HepG2 (cell line): Measurements from ENCODE around the gene DACT2. TPM values are rescaled to one million over a fixed set of nuclear protein-coding genes. Genes with fewer than 3 reads are reported as not detected.
A peak's percentile ranks its signal among the peaks of the same experiment; 100 is the strongest.

Experiments used
- FOXA3 ChIP-seq: IDR thresholded peaks from 2 replicates; pipeline ENCODE4 v1.6.1; 2016; ENCODE audit warnings: missing genetic modification reagents, missing compliant biosample characterization
- KLF9 ChIP-seq: IDR thresholded peaks from 2 replicates; pipeline ENCODE4 v1.6.1; 2016; ENCODE audit warnings: low read depth
- RBM39 ChIP-seq: fragments of 200-400 bp; formaldehyde crosslinking; IDR thresholded peaks from one replicate; pipeline ENCODE4 v1.6.1; 2018; ENCODE audit warnings: antibody characterized with exemption, mild to moderate bottlenecking, low read depth, low read length; ENCODE audit not compliant: poor library complexity, severe bottlenecking
- SCMH1 ChIP-seq: sonication (generic); formaldehyde crosslinking; IDR thresholded peaks from 2 replicates; pipeline ENCODE4 v1.9.0; 2021; ENCODE audit warnings: missing genetic modification reagents, mild to moderate bottlenecking, borderline replicate concordance
- SNRNP70 ChIP-seq: fragments of 200-400 bp; formaldehyde crosslinking; IDR thresholded peaks from 2 replicates; pipeline ENCODE4 v1.6.1; 2017; ENCODE audit warnings: mild to moderate bottlenecking, low read depth, low read length, moderate library complexity
- YY1 ChIP-seq: IDR thresholded peaks from 2 replicates; pipeline ENCODE4 v1.6.1; 2011; ENCODE audit warnings: low read length, low read depth, moderate library complexity, mild to moderate bottlenecking; ENCODE audit not compliant: insufficient read depth, insufficient replicate concordance
- ZNF232 ChIP-seq: sonication (generic); formaldehyde crosslinking; IDR thresholded peaks from 2 replicates; pipeline ENCODE4 v1.4.0; 2020; ENCODE audit warnings: missing genetic modification reagents, borderline replicate concordance
- ZNF333 ChIP-seq: sonication (generic); formaldehyde crosslinking; IDR thresholded peaks from 2 replicates; pipeline ENCODE4 v1.4.0; 2020; ENCODE audit warnings: mild to moderate bottlenecking, missing genetic modification reagents, borderline replicate concordance
- ZNF350 ChIP-seq: sonication (generic); formaldehyde crosslinking; IDR thresholded peaks from 2 replicates; pipeline ENCODE4 v1.4.0; 2020; ENCODE audit warnings: mild to moderate bottlenecking, low read depth, missing genetic modification reagents, borderline replicate concordance
- ZNF354B ChIP-seq: sonication (generic); formaldehyde crosslinking; IDR thresholded peaks from 2 replicates; pipeline ENCODE4 v1.8.0; 2022; ENCODE audit warnings: mild to moderate bottlenecking, missing genetic modification reagents
- ZNF547 ChIP-seq: sonication (generic); formaldehyde crosslinking; IDR thresholded peaks from 2 replicates; pipeline ENCODE4 v1.5.1; 2020; ENCODE audit warnings: mild to moderate bottlenecking, missing genetic modification reagents
- ZNF564 ChIP-seq: sonication (generic); formaldehyde crosslinking; IDR thresholded peaks from 2 replicates; pipeline ENCODE4 v1.8.1; 2023; ENCODE audit warnings: mild to moderate bottlenecking, missing genetic modification reagents
- polyA plus RNA-seq, 8 experiments: library from polyadenylated mRNA; depleted of rRNA in 3 of 8; stranded (reverse) in 7 of 8; unstranded in 1 of 8; fragments of >200 nt; fragmentation: Illumina TruSeq in 4 of 8; extraction: Trizol in 4 of 8; gene quantifications; 2 replicates each; pipeline versions ENCODE4 v1.2.1 to v1.2.3, GENCODE V29; 2011 to 2016; ENCODE audit warnings: low read depth in 4 of 8, missing spikeins in 1 of 8, mixed read lengths in 1 of 8; ENCODE audit not compliant: insufficient read depth in 1 of 8
- total RNA-seq, 5 experiments: library from RNA; depleted of rRNA; stranded (reverse); fragments of >200 nt; fragmentation: Illumina TruSeq; extraction: Trizol; gene quantifications; 2 replicates each; pipeline ENCODE4 v1.2.3, GENCODE V29; 2016; ENCODE audit warnings: low read depth in 1 of 5
- TF ChIP-seq, protein P1 (sequence below): sonication (generic); formaldehyde crosslinking; IDR thresholded peaks from 2 replicates; pipeline ENCODE4 v1.8.0; 2022; ENCODE audit warnings: missing genetic modification reagents, mild to moderate bottlenecking, inconsistent platforms, borderline replicate concordance
- TF ChIP-seq, protein P2 (sequence below): sonication (generic); formaldehyde crosslinking; IDR thresholded peaks from 2 replicates; pipeline ENCODE4 v1.4.0; 2020; ENCODE audit warnings: missing genetic modification reagents
- TF ChIP-seq, protein P3 (sequence below): sonication (generic); formaldehyde crosslinking; IDR thresholded peaks from 2 replicates; pipeline ENCODE4 v1.4.0; 2020; ENCODE audit warnings: missing genetic modification reagents, mild to moderate bottlenecking, borderline replicate concordance
- TF ChIP-seq, protein P4 (sequence below): sonication (generic); formaldehyde crosslinking; IDR thresholded peaks from 2 replicates; pipeline ENCODE4 v1.5.0; 2020; ENCODE audit warnings: mild to moderate bottlenecking, missing genetic modification reagents
- TF ChIP-seq, protein P5 (sequence below): conservative IDR thresholded peaks from 2 replicates; pipeline ENCODE4 v1.6.1; 2018; ENCODE audit warnings: missing genetic modification reagents

DACT2 gene
- total and polyA plus RNA-seq, 2 of the 13 experiments (the other 11 are each of a cell fraction or from before 2014, with no cell fraction given), result 0.15 TPM; not detected in 1

DNA sequence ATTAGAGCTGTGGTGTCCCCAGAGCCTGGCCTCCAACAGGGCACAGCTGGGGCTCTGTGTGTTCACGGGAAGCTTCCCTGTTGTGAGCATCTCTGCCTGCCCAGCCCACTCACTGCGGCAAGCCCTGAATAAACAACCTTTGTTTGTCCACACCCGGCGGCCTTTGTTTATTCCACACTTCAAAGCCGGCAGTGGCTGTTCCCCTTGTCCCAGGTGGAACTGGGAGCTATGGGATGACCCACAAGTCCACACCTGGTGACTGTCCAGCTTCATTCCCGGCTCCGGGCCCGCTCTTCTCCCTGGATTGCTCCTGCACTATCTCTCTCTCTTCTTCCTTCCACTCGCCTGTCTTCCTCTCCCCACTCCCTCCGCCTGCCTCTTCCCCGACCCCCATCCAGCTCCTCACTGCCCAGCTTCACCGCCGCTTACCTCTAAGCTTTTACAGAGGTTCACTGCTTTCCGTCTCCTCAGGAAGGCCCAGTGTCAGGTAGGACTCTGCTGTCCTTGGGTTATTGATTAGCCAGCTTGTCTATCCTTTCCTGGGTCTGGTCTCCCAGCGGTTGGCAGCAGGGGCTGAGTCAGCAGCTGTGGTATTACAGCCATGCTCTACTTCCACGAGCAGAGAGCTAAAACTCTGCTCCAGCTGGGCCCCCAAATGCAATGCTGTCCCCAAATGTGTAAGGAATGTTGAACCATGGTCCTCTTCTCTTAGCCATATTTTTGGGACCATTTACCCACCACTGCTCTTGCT lies 17.8 kb downstream of the DACT2 start (continued):
- TF ChIP-seq, protein P1, sequence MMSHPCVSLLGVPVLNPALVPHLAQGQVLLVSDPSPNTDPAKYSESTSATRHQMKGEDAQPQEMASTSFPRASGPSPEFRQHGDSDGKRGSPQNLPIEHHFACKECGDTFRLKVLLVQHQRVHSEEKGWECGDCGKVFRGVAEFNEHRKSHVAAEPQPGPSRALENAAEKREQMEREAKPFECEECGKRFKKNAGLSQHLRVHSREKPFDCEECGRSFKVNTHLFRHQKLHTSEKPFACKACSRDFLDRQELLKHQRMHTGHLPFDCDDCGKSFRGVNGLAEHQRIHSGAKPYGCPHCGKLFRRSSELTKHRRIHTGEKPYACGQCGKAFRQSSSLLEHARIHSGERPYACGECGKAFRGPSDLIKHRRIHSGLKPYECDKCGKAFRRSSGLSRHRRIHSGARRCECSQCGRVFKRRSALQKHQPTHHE, result peak; percentile 62; the same call in 1 of the 2 replicates
- TF ChIP-seq KLF9 (CRISPR knock-in tag) (no peak), ZNF354B (CRISPR knock-in tag) (no peak), ZNF547 (CRISPR knock-in tag) (no peak), ZNF232 (CRISPR knock-in tag) (peak; percentile 88), SCMH1 (CRISPR knock-in tag) (no peak), SNRNP70 (no peak), FOXA3 (CRISPR knock-in tag) (peak; percentile 94), ZNF333 (peak; percentile 91; the same call in 1 of the 2 replicates), ZNF350 (CRISPR knock-in tag) (peak; percentile 82; the same call in 1 of the 2 replicates), RBM39 (no peak), YY1 (no peak), ZNF564 (CRISPR knock-in tag) (0 out of 2 replicates have a peak, but pooled peaks have one; percentile 63)
- TF ChIP-seq, protein P2, sequence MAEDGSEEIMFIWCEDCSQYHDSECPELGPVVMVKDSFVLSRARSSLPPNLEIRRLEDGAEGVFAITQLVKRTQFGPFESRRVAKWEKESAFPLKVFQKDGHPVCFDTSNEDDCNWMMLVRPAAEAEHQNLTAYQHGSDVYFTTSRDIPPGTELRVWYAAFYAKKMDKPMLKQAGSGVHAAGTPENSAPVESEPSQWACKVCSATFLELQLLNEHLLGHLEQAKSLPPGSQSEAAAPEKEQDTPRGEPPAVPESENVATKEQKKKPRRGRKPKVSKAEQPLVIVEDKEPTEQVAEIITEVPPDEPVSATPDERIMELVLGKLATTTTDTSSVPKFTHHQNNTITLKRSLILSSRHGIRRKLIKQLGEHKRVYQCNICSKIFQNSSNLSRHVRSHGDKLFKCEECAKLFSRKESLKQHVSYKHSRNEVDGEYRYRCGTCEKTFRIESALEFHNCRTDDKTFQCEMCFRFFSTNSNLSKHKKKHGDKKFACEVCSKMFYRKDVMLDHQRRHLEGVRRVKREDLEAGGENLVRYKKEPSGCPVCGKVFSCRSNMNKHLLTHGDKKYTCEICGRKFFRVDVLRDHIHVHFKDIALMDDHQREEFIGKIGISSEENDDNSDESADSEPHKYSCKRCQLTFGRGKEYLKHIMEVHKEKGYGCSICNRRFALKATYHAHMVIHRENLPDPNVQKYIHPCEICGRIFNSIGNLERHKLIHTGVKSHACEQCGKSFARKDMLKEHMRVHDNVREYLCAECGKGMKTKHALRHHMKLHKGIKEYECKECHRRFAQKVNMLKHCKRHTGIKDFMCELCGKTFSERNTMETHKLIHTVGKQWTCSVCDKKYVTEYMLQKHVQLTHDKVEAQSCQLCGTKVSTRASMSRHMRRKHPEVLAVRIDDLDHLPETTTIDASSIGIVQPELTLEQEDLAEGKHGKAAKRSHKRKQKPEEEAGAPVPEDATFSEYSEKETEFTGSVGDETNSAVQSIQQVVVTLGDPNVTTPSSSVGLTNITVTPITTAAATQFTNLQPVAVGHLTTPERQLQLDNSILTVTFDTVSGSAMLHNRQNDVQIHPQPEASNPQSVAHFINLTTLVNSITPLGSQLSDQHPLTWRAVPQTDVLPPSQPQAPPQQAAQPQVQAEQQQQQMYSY (CRISPR knock-in tag), result peak; percentile 61; the same call in 1 of the 2 replicates
- TF ChIP-seq, protein P3, sequence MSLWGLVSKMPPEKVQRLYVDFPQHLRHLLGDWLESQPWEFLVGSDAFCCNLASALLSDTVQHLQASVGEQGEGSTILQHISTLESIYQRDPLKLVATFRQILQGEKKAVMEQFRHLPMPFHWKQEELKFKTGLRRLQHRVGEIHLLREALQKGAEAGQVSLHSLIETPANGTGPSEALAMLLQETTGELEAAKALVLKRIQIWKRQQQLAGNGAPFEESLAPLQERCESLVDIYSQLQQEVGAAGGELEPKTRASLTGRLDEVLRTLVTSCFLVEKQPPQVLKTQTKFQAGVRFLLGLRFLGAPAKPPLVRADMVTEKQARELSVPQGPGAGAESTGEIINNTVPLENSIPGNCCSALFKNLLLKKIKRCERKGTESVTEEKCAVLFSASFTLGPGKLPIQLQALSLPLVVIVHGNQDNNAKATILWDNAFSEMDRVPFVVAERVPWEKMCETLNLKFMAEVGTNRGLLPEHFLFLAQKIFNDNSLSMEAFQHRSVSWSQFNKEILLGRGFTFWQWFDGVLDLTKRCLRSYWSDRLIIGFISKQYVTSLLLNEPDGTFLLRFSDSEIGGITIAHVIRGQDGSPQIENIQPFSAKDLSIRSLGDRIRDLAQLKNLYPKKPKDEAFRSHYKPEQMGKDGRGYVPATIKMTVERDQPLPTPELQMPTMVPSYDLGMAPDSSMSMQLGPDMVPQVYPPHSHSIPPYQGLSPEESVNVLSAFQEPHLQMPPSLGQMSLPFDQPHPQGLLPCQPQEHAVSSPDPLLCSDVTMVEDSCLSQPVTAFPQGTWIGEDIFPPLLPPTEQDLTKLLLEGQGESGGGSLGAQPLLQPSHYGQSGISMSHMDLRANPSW (CRISPR knock-in tag), result no peak
- TF ChIP-seq, protein P4, sequence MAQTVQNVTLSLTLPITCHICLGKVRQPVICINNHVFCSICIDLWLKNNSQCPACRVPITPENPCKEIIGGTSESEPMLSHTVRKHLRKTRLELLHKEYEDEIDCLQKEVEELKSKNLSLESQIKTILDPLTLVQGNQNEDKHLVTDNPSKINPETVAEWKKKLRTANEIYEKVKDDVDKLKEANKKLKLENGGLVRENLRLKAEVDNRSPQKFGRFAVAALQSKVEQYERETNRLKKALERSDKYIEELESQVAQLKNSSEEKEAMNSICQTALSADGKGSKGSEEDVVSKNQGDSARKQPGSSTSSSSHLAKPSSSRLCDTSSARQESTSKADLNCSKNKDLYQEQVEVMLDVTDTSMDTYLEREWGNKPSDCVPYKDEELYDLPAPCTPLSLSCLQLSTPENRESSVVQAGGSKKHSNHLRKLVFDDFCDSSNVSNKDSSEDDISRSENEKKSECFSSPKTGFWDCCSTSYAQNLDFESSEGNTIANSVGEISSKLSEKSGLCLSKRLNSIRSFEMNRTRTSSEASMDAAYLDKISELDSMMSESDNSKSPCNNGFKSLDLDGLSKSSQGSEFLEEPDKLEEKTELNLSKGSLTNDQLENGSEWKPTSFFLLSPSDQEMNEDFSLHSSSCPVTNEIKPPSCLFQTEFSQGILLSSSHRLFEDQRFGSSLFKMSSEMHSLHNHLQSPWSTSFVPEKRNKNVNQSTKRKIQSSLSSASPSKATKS, result no peak
- TF ChIP-seq, protein P5, sequence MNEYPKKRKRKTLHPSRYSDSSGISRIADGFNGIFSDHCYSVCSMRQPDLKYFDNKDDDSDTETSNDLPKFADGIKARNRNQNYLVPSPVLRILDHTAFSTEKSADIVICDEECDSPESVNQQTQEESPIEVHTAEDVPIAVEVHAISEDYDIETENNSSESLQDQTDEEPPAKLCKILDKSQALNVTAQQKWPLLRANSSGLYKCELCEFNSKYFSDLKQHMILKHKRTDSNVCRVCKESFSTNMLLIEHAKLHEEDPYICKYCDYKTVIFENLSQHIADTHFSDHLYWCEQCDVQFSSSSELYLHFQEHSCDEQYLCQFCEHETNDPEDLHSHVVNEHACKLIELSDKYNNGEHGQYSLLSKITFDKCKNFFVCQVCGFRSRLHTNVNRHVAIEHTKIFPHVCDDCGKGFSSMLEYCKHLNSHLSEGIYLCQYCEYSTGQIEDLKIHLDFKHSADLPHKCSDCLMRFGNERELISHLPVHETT (CRISPR knock-in tag), result no peak
